Measurements from ENCODE around the gene ZDHHC22.

Gene ZDHHC22

GRCh38 chr14:77157740-77158139 is 16.1 kb upstream of the ZDHHC22 start:
- no peak overlapping the region for H3K4me3 ChIP-seq (ENCODE audit: low read depth, low read length)
- TF ChIP-seq CTCF (IDR thresholded peaks at IDR 0.05; ENCODE audit: low read depth, low read length, missing control alignments), result no peak
- DNase-seq (ENCODE audit: low read depth), result no peak

- H3K4me3 ChIP-seq (ENCODE audit: low read depth, low read length), result no peak overlapping the region
- no peak for DNase-seq (ENCODE audit: low read depth)
- no peak for TF ChIP-seq CTCF (IDR thresholded peaks at IDR 0.05; ENCODE audit: low read depth, low read length, missing control alignments)
These were observed 13.5 kb upstream of the ZDHHC22 start for GRCh38 chr14:77155083-77155482.

- no peak for DNase-seq (ENCODE audit: low read depth)
- H3K4me3 ChIP-seq (ENCODE audit: low read depth, low read length), result no peak overlapping the region
- TF ChIP-seq CTCF (IDR thresholded peaks at IDR 0.05; ENCODE audit: low read depth, low read length, missing control alignments), result no peak
These were observed 12.8 kb upstream of the ZDHHC22 start for GRCh38 chr14:77154421-77154820.

- no peak for DNase-seq (ENCODE audit: low read depth)
- no peak overlapping the region for H3K4me3 ChIP-seq (ENCODE audit: low read depth, low read length)
- TF ChIP-seq CTCF (IDR thresholded peaks at IDR 0.05; ENCODE audit: low read depth, low read length, missing control alignments), result no peak
These were observed 12.2 kb upstream of the ZDHHC22 start for GRCh38 chr14:77153802-77154201.

- H3K4me3 ChIP-seq (ENCODE audit: low read depth, low read length), result no peak overlapping the region
- TF ChIP-seq CTCF (IDR thresholded peaks at IDR 0.05; ENCODE audit: low read depth, low read length, missing control alignments), result peak; percentile 16
- no peak for DNase-seq (ENCODE audit: low read depth)
These were observed 10.5 kb upstream of the ZDHHC22 start for GRCh38 chr14:77151918-77152588.

GRCh38 chr14:77151245-77151644 is 9.7 kb upstream of the ZDHHC22 start:
- DNase-seq (ENCODE audit: low read depth), result no peak
- peak; percentile 67 for TF ChIP-seq CTCF (IDR thresholded peaks at IDR 0.05; ENCODE audit: low read depth, low read length, missing control alignments)
- H3K4me3 ChIP-seq (ENCODE audit: low read depth, low read length), result no peak overlapping the region
